HFFc6 (cell line): ENCODE results near the gene CHRNG. TPM values are rescaled to one million over a fixed set of nuclear protein-coding genes. Genes with fewer than 3 reads are reported as not detected.
"Not testable (repeated sequence)": the region's sequence is repeated elsewhere in the genome, so short reads cannot be mapped to it uniquely, and the experiment has no call there.

Source experiments
- DNase-seq: peaks from one replicate; pipeline ENCODE4 v3.0.0-alpha.2; 2018
- H3K27ac Mint-ChIP-seq: 2 replicates; pipeline ENCODE4 v1.8.0; 2020; ENCODE audit warnings: mild to moderate bottlenecking, mixed read lengths
- H3K27me3 Mint-ChIP-seq: 2 replicates; pipeline ENCODE4 v1.8.0; 2021; ENCODE audit warnings: mild to moderate bottlenecking, moderate library complexity, mixed read lengths; ENCODE audit not compliant: insufficient read depth
- H3K36me3 Mint-ChIP-seq: 2 replicates; pipeline ENCODE4 v1.8.0; 2021; ENCODE audit warnings: low read depth, mixed read lengths
- H3K4me1 Mint-ChIP-seq: 2 replicates; pipeline ENCODE4 v1.8.0; 2020; ENCODE audit warnings: low read depth, mixed read lengths
- H3K4me3 Mint-ChIP-seq: 2 replicates; pipeline ENCODE4 v1.8.0; 2020; ENCODE audit warnings: mild to moderate bottlenecking, moderate library complexity, mixed read lengths
- H3K9me3 Mint-ChIP-seq: 2 replicates; pipeline ENCODE4 v1.8.0; 2020; ENCODE audit warnings: mild to moderate bottlenecking, mixed read lengths
- CTCF ChIP-seq: fragments of 200-600 bp; sonication (generic); IDR thresholded peaks from 2 replicates; pipeline ENCODE4 v1.5.0; 2021; ENCODE audit warnings: antibody characterized with exemption, mild to moderate bottlenecking
- total RNA-seq, 6 experiments: library from RNA; stranded (reverse); fragmentation: NEBNext Ultra II Directional; extraction: Animal tissue kit (Norgen Biotek cat#: 25700); gene quantifications; 2 replicates in 1 of 6; 3 replicates in 5 of 6; pipeline ENCODE4 v1.2.3, GENCODE V29; 2021

CHRNG gene
- total RNA-seq, 6 experiments from 2014 or later = not detected

- H3K4me3 Mint-ChIP-seq = no peak overlapping the region
- no peaks in the 10 kb centered on the region for H3K9me3 Mint-ChIP-seq
- H3K4me1 Mint-ChIP-seq = no peaks in the 10 kb centered on the region
- no peaks in the 10 kb centered on the region for H3K36me3 Mint-ChIP-seq
- peaks cover 31% of the 10 kb centered on the region for H3K27me3 Mint-ChIP-seq
- DNase-seq = no peak
- TF ChIP-seq CTCF = no peak
- H3K27ac Mint-ChIP-seq = no peak overlapping the region
Observed at GRCh38 chr2:232530626-232531260, 8.7 kb upstream of the CHRNG start.

GRCh38 chr2:232532419-232532818 lies 7.1 kb upstream of the CHRNG start:
- no peak for DNase-seq
- Mint-ChIP-seq H3K27ac (no peak overlapping the region), H3K4me1 (no peaks in the 10 kb centered on the region), H3K4me3 (no peak overlapping the region), H3K36me3 (peaks cover 7% of the 10 kb centered on the region; the same call in 1 of the 2 replicates), H3K27me3 (peaks cover 43% of the 10 kb centered on the region), H3K9me3 (peaks cover 10% of the 10 kb centered on the region; the same call in 1 of the 2 replicates)
- TF ChIP-seq CTCF = no peak

DNA sequence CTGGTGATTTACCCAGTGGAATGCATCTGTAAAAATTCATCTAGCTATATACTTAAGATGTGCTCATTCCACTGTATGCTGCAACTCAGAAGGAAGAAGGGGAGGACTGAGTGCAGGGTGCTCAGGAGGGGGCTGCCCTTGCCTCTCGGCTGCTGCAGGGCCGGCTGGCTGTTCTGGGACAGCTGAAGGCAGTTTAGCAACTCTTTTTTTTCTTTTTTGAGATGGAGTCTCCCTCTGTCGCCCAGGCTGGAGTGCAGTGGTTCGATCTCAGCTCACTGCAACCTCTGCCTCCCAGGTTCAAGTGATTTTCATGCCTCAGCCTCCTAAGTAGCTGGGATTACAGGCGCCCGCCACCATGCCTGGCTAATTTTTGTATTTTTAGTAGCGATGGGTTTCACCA lies 6.7 kb upstream of the CHRNG start:
- DNase-seq, H3K4me1 Mint-ChIP-seq, H3K36me3 Mint-ChIP-seq, H3K9me3 Mint-ChIP-seq, H3K27ac Mint-ChIP-seq, H3K4me3 Mint-ChIP-seq: not testable (repeated sequence)
- H3K27me3 Mint-ChIP-seq = peaks cover 46% of the 10 kb centered on the region

DNA sequence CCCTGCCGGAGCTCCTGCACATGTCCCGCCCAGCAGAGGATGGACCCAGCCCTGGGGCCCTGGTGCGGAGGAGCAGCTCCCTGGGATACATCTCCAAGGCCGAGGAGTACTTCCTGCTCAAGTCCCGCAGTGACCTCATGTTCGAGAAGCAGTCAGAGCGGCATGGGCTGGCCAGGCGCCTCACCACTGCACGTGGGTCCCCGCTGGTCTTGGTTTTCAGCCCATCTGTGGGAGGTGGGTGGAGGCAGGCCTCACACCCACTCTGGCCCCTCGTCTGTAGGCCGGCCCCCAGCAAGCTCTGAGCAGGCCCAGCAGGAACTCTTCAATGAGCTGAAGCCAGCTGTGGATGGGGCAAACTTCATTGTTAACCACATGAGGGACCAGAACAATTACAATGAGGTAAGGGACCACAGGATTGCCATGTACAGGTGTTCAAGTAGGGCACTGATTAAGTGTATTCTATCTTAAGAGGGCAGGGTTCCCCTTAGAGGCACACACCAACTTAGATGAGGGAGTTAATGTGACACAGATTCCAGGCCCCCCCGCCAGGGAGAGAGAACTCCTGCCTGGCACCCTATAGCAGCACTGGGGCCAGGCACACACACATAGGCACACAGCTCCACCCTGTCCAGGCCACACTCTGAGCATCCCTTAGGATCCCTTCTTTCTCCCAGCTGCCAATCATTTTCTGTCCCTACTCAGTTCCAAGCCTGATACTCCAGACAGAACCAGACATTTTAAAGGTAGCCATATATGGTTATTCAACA lies 5.4 kb upstream of the CHRNG start:
- DNase-seq = no peak
- no peak overlapping the region for H3K27ac Mint-ChIP-seq
- peaks cover 10% of the 10 kb centered on the region; the same call in 1 of the 2 replicates for H3K9me3 Mint-ChIP-seq
- no peaks in the 10 kb centered on the region for H3K4me1 Mint-ChIP-seq
- no peak overlapping the region for H3K4me3 Mint-ChIP-seq
- H3K27me3 Mint-ChIP-seq = peaks cover 53% of the 10 kb centered on the region
- TF ChIP-seq CTCF = no peak
- H3K36me3 Mint-ChIP-seq = peaks cover 7% of the 10 kb centered on the region; the same call in 1 of the 2 replicates

GRCh38 chr2:232534940-232535651 lies 4.4 kb upstream of the CHRNG start:
- Mint-ChIP-seq H3K27ac (no peak overlapping the region), H3K36me3 (peaks cover 7% of the 10 kb centered on the region; the same call in 1 of the 2 replicates), H3K27me3 (peaks cover 53% of the 10 kb centered on the region), H3K4me1 (no peaks in the 10 kb centered on the region), H3K4me3 (no peak overlapping the region), H3K9me3 (peaks cover 10% of the 10 kb centered on the region; the same call in 1 of the 2 replicates)
- no peak for DNase-seq
- no peak for TF ChIP-seq CTCF
